SK-N-MC (cell line): Measurements from ENCODE around the gene CHN2.

Experiments
- DNase-seq: peaks from one replicate; pipeline ENCODE4 v3.0.0-alpha.2; 2011; ENCODE audit warnings: low read depth, low spot score
- H3K27ac ChIP-seq: fragments of 200-600 bp; sonication (generic); 2 replicates; pipeline ENCODE4 v1.5.1; 2016; ENCODE audit warnings: mixed run types
- H3K36me3 ChIP-seq: fragments of 200-600 bp; sonication (generic); 2 replicates; pipeline ENCODE4 v1.6.1; 2017; ENCODE audit warnings: antibody characterized with exemption, low read length, mixed read lengths; ENCODE audit not compliant: insufficient read depth
- H3K4me3 ChIP-seq: fragments of 200-600 bp; sonication (generic); 2 replicates; pipeline ENCODE4 v1.5.1; 2016
- H3K9ac ChIP-seq: fragments of 200-600 bp; sonication (generic); 2 replicates; pipeline ENCODE4 v1.8.0; 2017; ENCODE audit warnings: mixed run types, mixed read lengths; ENCODE audit not compliant: insufficient read length
- H3K9me3 ChIP-seq: fragments of 200-600 bp; sonication (generic); 2 replicates; pipeline ENCODE4 v1.6.1; 2017; ENCODE audit warnings: low read depth, mild to moderate bottlenecking, antibody characterized with exemption, low read length, moderate library complexity, mixed read lengths
- EZH2 ChIP-seq: fragments of 200-600 bp; sonication (generic); IDR thresholded peaks from one replicate; pipeline ENCODE4 v1.6.1; 2017; ENCODE audit warnings: antibody characterized with exemption
- FOXP2 ChIP-seq: optimal IDR thresholded peaks from 2 replicates; pipeline ENCODE3; 2011; ENCODE audit warnings: mild to moderate bottlenecking, moderate library complexity; ENCODE audit not compliant: insufficient read depth; ENCODE audit errors: extremely low read length, control extremely low read depth
- POLR2AphosphoS5 ChIP-seq: IDR thresholded peaks from 2 replicates; pipeline ENCODE4 v1.6.1; 2012; ENCODE audit warnings: mild to moderate bottlenecking, low read depth, low read length, borderline replicate concordance

Gene CHN2

DNA sequence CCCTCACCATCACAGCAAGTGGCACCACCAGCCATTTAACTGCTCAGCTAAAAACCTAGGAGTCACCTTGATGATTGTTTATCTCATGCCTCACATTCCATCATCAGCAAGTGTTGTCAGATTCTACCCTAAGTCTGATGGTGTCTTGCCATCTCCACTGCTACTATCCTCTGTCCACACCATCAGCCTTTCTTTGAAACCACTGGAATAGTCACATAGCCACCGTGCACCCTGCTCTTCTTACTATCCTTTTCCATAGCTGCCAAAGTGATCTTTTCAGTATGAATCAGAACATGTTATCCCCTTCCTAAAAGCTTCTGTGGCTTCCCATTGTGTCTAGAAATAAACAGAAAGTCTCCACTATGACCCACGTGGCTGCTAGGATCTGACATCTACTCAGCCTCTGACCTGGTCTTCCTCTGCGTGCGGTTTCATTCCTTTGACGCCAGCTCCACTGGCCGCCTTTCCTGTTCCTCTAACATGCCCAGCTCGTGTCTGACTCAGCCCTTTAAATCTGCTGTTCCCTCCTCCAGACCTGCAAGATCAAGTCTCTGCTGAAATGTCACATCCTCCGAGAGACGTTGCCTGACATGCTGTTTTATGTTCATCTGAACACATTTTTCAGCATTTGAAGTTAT, 16.5 kb upstream of the CHN2 start:
- TF ChIP-seq FOXP2 (no peak), EZH2 (no peak), POLR2AphosphoS5 (no peak)
- Histone ChIP-seq H3K4me3 (no peak overlapping the region), H3K9me3 (no peaks in the 10 kb centered on the region), H3K9ac (no peak overlapping the region), H3K36me3 (no peaks in the 10 kb centered on the region), H3K27ac (no peak overlapping the region)
- DNase-seq, result no peak

GRCh38 chr7:29179115-29179514, 15.5 kb upstream of the CHN2 start:
- no peak overlapping the region for H3K9ac ChIP-seq
- no peak for DNase-seq

GRCh38 chr7:29184599-29184998, 10.0 kb upstream of the CHN2 start:
- Histone ChIP-seq H3K27ac (no peak overlapping the region), H3K9ac (no peak overlapping the region), H3K36me3 (no peaks in the 10 kb centered on the region), H3K4me3 (no peak overlapping the region), H3K9me3 (no peaks in the 10 kb centered on the region)
- no peak for TF ChIP-seq EZH2
- no peak for TF ChIP-seq POLR2AphosphoS5
- no peak for TF ChIP-seq FOXP2
- no peak for DNase-seq

More at GRCh38 chr7:29179115-29179514, 15.5 kb upstream of the CHN2 start:
- Histone ChIP-seq H3K36me3 (no peaks in the 10 kb centered on the region), H3K27ac (no peak overlapping the region), H3K4me3 (no peak overlapping the region), H3K9me3 (no peaks in the 10 kb centered on the region)
- TF ChIP-seq POLR2AphosphoS5, result no peak
- no peak for TF ChIP-seq FOXP2
- TF ChIP-seq EZH2, result no peak

DNA sequence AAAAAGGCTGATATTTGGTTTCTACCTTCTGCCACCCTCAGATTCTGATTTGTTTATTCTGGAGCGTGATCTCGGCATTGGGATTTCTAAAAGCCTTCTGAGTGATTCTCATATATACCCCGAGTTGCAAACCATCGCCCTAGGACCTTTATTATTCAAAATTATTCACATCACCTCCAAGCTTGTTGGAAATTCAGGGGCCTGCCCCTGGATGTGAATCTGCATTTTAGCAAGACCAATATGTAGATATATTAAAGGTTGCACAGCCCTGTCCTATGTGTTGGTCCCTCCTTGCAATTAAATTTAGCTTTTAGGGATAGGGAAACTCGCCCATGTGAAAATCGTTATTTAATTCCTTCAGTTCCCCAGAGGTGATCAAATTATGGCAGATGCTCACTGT, 9.0 kb upstream of the CHN2 start:
- TF ChIP-seq FOXP2, result no peak
- TF ChIP-seq EZH2, result no peak
- no peak for TF ChIP-seq POLR2AphosphoS5
- H3K9me3 ChIP-seq, result no peaks in the 10 kb centered on the region
- DNase-seq, result no peak
- no peaks in the 10 kb centered on the region for H3K36me3 ChIP-seq
- no peak overlapping the region for H3K9ac ChIP-seq
- no peak overlapping the region for H3K4me3 ChIP-seq
- no peak overlapping the region for H3K27ac ChIP-seq

DNA sequence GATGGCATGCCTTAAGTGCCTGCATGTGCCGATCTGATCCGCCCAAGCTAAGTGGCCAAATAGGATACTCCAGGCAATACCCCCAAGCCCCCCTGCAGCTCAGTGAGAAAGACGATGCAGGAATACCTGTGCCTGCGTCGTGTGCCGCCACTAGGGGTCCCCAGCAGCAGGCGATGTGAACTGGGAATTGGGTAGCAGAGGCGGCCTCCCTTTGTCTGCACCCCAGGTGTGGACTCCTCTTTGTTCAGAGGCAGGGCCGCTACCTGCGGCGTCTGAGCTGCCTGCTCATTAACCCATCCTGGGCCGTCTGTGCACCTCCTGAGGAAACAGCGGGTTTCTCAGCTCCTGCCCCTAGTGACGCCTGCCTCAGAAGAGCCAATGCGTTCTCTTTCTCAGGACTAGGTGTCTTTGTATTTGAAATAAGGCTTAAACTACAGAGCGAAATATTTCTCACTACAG, 4.8 kb upstream of the CHN2 start:
- no peak for TF ChIP-seq POLR2AphosphoS5
- TF ChIP-seq FOXP2, result no peak
- TF ChIP-seq EZH2, result no peak
- Histone ChIP-seq H3K4me3 (no peak overlapping the region), H3K27ac (0 out of 2 replicates have a peak overlapping the region, but pooled peaks have one; percentile 14), H3K9ac (no peak overlapping the region), H3K36me3 (no peaks in the 10 kb centered on the region), H3K9me3 (no peaks in the 10 kb centered on the region)
- DNase-seq, result no peak

- 0 out of 2 replicates have a peak overlapping the region, but pooled peaks have one; percentile 14 for H3K27ac ChIP-seq
These were observed 4.1 kb upstream of the CHN2 start for GRCh38 chr7:29190349-29191045.

GRCh38 chr7:29192323-29192722, 2.3 kb upstream of the CHN2 start:
- TF ChIP-seq EZH2, result no peak
- no peak for TF ChIP-seq POLR2AphosphoS5
- TF ChIP-seq FOXP2, result no peak
- Histone ChIP-seq H3K4me3 (no peak overlapping the region), H3K9me3 (no peaks in the 10 kb centered on the region), H3K9ac (no peak overlapping the region), H3K27ac (no peak overlapping the region), H3K36me3 (no peaks in the 10 kb centered on the region)
- DNase-seq, result no peak

More at GRCh38 chr7:29190349-29191045, 4.1 kb upstream of the CHN2 start:
- Histone ChIP-seq H3K4me3 (no peak overlapping the region), H3K36me3 (no peaks in the 10 kb centered on the region), H3K9me3 (no peaks in the 10 kb centered on the region), H3K9ac (no peak overlapping the region)
- no peak for DNase-seq
- TF ChIP-seq POLR2AphosphoS5 (no peak), FOXP2 (no peak), EZH2 (no peak)

GRCh38 chr7:29192811-29193210, 1.8 kb upstream of the CHN2 start:
- no peaks in the 10 kb centered on the region for H3K36me3 ChIP-seq
- H3K9ac ChIP-seq, result no peak overlapping the region
- no peak overlapping the region for H3K27ac ChIP-seq
- no peak for TF ChIP-seq EZH2
- no peak for TF ChIP-seq FOXP2
- TF ChIP-seq POLR2AphosphoS5, result no peak
- no peaks in the 10 kb centered on the region for H3K9me3 ChIP-seq
- DNase-seq, result no peak
- no peak overlapping the region for H3K4me3 ChIP-seq
